Subcutaneous adipose tissue (tissue), 4 donors: ENCODE data around the gene SPATA16. TPM values are rescaled to one million over a fixed set of nuclear protein-coding genes. Genes with fewer than 3 reads are reported as not detected.

Experiments used
- total RNA-seq, 4 donors: library from RNA; depleted of rRNA; stranded (reverse); fragments of >200 nt; gene quantifications; one replicate each; pipeline ENCODE4 v1.1.0, GENCODE V29; 2016
- TF ChIP-seq, protein P1 (sequence below): fragments of 450-650 bp; IDR thresholded peaks from one replicate; pipeline ENCODE4 v1.5.1; 2016; ENCODE audit warnings: low read depth, mild to moderate bottlenecking, control low read depth, antibody characterized with exemption, moderate library complexity

The SPATA16 gene
- total RNA-seq, 4 donors from 2014 or later: not detected

DNA sequence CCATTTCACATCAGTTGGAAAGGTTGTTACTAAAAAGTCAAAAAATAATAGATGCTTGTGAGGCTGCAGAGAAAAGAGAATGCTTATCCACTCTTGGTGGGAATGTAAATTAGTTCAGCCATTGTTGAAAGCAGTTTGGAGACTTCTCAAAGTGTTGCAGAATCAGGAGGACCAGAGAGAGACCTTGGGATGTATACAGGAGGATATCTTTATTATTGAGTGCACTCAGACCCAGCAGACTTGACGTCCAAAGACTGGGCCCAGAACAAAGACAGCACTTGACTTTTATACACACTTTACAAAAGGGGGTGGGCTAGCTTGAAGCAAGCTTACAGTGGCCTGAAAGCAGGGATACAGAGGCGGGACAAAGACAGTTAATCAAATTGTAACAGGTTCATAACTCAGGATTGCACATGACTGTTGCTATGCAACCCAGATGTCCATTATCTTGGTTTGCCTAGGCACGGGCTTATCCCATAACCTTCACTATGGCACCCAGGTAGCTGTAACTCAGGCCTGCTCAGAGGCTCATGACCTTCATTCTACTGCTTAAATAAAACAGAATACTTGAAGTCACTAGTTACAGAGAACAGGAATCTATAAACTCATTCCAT is 127.7 kb downstream of the SPATA16 start:
- TF ChIP-seq, protein P1, sequence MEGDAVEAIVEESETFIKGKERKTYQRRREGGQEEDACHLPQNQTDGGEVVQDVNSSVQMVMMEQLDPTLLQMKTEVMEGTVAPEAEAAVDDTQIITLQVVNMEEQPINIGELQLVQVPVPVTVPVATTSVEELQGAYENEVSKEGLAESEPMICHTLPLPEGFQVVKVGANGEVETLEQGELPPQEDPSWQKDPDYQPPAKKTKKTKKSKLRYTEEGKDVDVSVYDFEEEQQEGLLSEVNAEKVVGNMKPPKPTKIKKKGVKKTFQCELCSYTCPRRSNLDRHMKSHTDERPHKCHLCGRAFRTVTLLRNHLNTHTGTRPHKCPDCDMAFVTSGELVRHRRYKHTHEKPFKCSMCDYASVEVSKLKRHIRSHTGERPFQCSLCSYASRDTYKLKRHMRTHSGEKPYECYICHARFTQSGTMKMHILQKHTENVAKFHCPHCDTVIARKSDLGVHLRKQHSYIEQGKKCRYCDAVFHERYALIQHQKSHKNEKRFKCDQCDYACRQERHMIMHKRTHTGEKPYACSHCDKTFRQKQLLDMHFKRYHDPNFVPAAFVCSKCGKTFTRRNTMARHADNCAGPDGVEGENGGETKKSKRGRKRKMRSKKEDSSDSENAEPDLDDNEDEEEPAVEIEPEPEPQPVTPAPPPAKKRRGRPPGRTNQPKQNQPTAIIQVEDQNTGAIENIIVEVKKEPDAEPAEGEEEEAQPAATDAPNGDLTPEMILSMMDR: no peak

DNA sequence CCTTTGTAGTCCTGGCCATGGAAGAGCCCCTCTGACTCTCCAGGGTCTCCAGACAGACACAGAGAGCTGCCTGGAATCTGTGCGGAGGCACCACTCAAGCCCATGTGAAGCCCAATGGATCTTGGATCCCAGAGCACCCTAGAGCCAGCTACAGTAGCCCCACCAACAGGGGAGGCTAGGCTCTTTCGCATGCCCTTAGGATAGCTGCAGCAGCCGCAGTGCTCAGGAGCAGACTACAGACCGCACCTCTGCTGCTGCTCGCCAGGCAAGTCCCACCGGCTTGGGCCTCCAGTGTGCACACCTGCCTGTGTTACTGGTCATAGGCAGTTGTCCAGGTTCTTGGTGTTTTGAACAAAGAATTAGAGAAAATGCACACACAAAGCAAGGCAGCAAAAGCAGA is 131.6 kb downstream of the SPATA16 start:
- TF ChIP-seq, protein P1: no peak

DNA sequence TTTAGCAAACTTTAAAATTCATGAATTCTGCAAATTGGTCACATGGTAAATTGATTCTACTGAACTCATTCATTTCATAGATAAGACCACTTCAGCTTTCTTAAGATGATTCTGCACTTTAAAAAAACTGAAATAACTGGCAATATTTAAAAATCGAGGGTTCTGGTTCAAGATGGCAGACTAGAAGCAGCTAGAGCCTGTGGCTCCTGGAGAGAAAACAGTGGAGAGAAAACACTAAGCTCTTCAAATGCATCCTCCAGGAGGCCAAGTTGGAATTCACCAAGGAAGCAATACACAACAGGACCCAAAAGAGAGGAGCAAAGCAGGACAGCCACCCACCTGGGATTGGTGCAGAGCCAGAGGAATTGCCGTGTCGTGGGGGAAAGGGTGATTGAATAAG is 132.1 kb downstream of the SPATA16 start:
- TF ChIP-seq, protein P1: no peak

DNA sequence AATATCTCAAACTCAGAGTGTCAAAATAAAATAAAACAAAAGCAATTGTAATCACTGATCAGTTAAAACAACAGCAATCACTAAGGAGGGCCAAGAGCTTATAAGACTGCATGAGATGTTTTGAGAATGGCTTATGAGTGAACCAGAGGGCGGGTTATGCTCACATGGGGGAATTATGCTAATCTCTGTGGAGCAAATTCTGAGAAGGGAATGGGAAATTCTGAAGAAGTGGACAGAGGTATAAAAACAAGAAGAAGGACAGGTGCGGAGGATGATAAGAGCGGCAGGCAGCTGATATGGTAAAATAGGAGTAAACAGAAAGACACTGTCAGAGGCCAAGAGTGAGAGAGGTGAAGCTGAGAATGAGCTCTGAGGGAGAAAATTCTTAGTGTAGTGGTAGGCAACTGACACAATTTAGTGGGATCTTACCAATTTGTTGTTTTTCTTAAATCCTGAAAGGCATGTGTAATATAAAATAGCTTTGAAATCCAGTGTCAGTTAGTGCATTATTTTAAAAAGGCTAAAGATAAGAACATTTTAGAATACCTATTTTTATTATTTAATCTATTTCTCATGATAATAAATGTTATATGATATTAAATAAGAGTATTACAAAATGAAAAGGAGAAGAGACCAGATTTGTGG is 133.8 kb downstream of the SPATA16 start:
- TF ChIP-seq, protein P1: no peak

DNA sequence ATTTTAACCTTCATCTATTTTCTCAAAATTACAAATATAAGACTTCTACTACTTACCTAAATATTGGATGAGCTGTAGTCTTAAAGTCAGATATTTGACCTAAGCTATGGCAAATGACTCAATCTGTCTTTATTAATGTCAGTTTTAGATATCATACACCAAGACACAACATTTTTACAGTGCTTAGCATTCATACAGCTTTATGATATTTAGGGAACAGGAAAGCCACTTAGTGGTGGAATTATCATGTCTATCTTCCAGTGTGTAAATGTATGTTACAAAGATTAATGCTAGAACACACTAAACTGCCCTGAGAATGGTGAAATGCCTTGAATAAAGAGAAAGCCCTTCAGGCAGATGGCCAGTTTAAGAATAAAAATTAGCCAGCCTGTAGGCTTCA is 135.0 kb downstream of the SPATA16 start:
- TF ChIP-seq, protein P1: no peak

DNA sequence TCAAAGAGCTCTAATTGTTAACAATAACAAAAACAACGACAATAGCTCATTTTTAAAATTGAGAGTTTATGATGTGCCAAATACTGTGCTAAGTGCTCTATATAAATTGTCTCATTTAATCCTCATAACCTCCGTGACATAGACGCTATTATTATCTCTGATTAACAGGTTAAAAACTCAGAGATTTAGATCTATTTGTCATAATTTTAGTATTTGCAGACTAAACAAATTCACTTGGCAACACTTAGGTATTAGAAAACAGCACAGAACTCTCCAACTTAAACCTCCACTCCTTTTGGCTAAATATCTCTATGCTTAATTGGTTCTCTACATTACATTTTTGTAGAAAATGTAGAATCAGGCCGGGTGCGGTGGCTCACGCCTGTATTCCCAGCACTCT is 136.4 kb downstream of the SPATA16 start:
- TF ChIP-seq, protein P1: no peak

DNA sequence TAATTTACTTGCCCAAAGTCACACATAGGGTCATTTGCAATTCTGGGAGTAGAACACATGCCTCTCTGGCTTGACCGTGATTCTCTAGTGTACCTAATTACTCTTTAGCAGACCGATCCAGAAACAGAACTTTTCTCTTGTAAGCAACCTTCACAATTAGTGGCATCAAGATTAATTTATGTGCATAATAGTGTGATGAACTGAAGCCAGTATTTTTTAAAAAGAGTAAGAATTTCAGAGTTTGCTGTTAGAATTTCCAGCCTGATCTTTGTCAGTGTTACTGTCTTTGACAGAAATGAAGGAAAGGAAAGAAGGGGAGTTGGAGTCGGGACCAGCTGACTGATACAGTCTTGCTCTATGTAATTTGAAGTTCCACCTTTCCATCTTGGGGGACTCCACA is 137.1 kb downstream of the SPATA16 start:
- TF ChIP-seq, protein P1: no peak
